ENCODE data around the gene ZMIZ1.

Gene ZMIZ1

GRCh38 chr10:79082035-79082373 is 13.2 kb downstream of the ZMIZ1 start:
- no peak for DNase-seq (ENCODE audit: low spot score)

- DNase-seq (ENCODE audit: low spot score) = no peak
Measured at GRCh38 chr10:79082631-79083596, 14.1 kb downstream of the ZMIZ1 start.

GRCh38 chr10:79084012-79084971 is 15.5 kb downstream of the ZMIZ1 start:
- no peak for DNase-seq (ENCODE audit: low spot score)

GRCh38 chr10:79084972-79085597 is 16.3 kb downstream of the ZMIZ1 start:
- no peak for DNase-seq (ENCODE audit: low spot score)

GRCh38 chr10:79086822-79087221 is 18.1 kb downstream of the ZMIZ1 start:
- DNase-seq (ENCODE audit: low spot score) = no peak

GRCh38 chr10:79087721-79088120 is 19.0 kb downstream of the ZMIZ1 start:
- no peak for DNase-seq (ENCODE audit: low spot score)

GRCh38 chr10:79088176-79088575 is 19.4 kb downstream of the ZMIZ1 start:
- DNase-seq (ENCODE audit: low spot score) = no peak

GRCh38 chr10:79088613-79089355 is 20.0 kb downstream of the ZMIZ1 start:
- no peak for DNase-seq (ENCODE audit: low spot score)

- DNase-seq (ENCODE audit: low spot score) = no peak
Measured at GRCh38 chr10:79089632-79090031, 20.9 kb downstream of the ZMIZ1 start.

GRCh38 chr10:79090134-79090803 is 21.5 kb downstream of the ZMIZ1 start:
- no peak for DNase-seq (ENCODE audit: low spot score)

- no peak for DNase-seq (ENCODE audit: low spot score)
Measured at GRCh38 chr10:79092292-79092896, 23.6 kb downstream of the ZMIZ1 start.

GRCh38 chr10:79093658-79094411 is 25.1 kb downstream of the ZMIZ1 start:
- DNase-seq (ENCODE audit: low spot score) = no peak

GRCh38 chr10:79094412-79095175 is 25.8 kb downstream of the ZMIZ1 start:
- no peak for DNase-seq (ENCODE audit: low spot score)

- no peak for DNase-seq (ENCODE audit: low spot score)
Measured at GRCh38 chr10:79095316-79095715, 26.6 kb downstream of the ZMIZ1 start.

GRCh38 chr10:79096514-79096913 is 27.7 kb downstream of the ZMIZ1 start:
- DNase-seq (ENCODE audit: low spot score) = no peak

GRCh38 chr10:79097021-79097872 is 28.5 kb downstream of the ZMIZ1 start:
- no peak for DNase-seq (ENCODE audit: low spot score)

- DNase-seq (ENCODE audit: low spot score) = no peak
Measured at GRCh38 chr10:79098061-79098460, 29.3 kb downstream of the ZMIZ1 start.

- no peak for DNase-seq (ENCODE audit: low spot score)
Measured at GRCh38 chr10:79098596-79099015, 29.8 kb downstream of the ZMIZ1 start.
